Tongue (tissue), 2 donors: ENCODE results near the gene PCSK5. TPM values are rescaled to one million over a fixed set of nuclear protein-coding genes. Genes with fewer than 3 reads are reported as not detected.

Experiments
- DNase-seq: peaks from one replicate; pipeline ENCODE4 v3.0.0-alpha.2; 2015
- total RNA-seq: library from RNA; depleted of rRNA; stranded (reverse); fragments of >200 nt; gene quantifications from one replicate; pipeline ENCODE4 v1.2.3, GENCODE V29; 2014

PCSK5 gene
- total RNA-seq, 1 donor from 2014 or later = 35.1 TPM

GRCh38 chr9:76192013-76192412 is 301.5 kb downstream of the PCSK5 start:
- no peak for DNase-seq

DNA sequence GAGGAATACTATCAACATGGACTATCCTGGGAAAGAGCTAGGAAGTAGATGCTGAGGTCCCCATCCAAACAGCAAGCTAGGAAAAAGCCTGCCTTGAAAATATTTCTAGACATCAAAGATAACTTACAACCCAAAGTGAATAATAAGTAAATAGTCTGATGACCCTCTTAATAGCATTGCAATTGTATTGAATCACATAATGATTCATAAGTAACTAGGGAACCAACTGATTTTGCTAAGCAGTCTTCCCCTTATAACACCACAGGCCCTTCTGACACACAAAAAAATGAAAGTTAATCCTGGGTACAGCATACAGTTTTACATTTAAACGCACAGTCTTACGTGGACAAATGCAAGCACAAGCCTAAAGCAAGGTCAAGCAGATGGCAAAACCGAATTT is 304.4 kb downstream of the PCSK5 start:
- no peak for DNase-seq

DNA sequence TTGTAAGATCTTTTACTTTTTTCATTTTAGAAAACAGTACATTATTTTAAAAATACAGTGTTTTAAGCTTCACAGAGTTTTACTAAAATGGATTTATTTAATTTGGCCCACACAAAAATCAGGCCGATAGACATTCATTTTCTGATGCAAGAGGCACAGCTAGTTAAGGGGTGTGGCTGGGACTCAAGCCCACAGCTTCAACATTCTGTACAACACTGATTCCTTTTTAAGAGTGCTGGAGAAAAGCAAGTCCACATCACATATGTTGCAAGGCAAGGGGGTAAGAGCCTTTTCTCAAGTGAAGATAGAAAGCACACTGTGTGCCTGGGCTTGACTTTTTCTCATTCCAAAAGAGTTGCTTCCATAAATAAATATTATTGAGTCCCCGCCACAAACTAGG is 307.9 kb downstream of the PCSK5 start:
- no peak for DNase-seq

- no peak for DNase-seq
Observed at GRCh38 chr9:76200315-76200714, 309.8 kb downstream of the PCSK5 start.

GRCh38 chr9:76200745-76201144 is 310.3 kb downstream of the PCSK5 start:
- DNase-seq = no peak

GRCh38 chr9:76203373-76203772 is 312.9 kb downstream of the PCSK5 start:
- DNase-seq = no peak

GRCh38 chr9:76206821-76207220 is 316.3 kb downstream of the PCSK5 start:
- no peak for DNase-seq

GRCh38 chr9:76213751-76214150 is 323.3 kb downstream of the PCSK5 start:
- DNase-seq = no peak

DNA sequence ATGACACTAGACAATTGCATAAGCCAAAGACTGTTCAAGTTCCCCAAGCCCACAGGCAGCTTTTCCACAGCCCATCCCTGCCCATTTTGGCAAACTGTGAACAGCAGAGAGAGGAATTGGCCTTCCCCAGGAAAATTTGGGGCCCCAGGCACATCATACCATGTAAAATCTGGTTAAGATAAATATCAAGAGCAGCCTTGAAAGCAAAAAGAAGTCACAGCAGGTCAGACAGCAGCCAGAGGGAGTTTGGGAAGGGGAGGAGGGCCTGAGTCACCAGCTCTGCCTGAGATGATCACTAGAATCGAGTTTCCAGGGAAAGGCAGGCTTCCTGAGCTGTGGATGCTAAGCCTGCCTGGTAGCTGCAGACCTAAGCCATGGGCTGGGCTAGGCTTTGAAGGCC is 324.6 kb downstream of the PCSK5 start:
- DNase-seq = no peak

- DNase-seq = no peak
Observed at GRCh38 chr9:76216161-76216649, 325.7 kb downstream of the PCSK5 start.

DNA sequence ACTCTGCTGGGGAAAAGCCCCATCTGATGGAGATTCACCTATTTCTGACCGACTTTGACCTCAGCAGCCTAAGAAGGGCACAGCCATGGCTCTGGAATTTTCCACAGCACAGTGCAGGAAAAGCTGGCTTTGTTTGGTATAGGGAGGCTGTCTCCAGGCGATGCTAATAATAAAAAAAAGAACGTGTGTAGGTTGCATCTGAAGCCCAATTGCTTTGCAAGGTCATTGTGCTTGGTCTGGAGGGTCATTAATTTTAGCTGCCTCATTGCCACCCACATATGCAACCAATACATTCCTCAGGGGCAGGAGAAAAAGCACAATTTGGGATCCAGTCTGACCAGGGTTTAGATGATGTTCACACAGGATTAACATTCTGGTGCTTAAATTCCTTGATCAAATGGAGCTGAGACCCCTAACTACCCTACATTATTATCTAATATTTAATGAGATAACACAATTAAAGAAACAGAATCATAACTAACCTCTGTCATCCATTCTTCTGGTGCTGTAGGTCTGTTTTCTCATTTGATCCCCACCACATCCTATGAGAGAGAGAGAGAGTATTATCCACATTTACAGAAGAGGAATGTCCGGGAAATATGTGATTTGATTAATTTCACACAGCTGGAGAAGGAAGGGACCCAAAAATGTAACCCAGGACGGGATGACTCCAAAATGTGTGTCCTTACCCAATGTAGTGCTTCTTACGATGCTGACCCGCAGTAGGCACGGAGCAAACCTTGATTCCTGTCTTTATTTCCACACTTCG is 327.8 kb downstream of the PCSK5 start:
- DNase-seq = no peak

DNA sequence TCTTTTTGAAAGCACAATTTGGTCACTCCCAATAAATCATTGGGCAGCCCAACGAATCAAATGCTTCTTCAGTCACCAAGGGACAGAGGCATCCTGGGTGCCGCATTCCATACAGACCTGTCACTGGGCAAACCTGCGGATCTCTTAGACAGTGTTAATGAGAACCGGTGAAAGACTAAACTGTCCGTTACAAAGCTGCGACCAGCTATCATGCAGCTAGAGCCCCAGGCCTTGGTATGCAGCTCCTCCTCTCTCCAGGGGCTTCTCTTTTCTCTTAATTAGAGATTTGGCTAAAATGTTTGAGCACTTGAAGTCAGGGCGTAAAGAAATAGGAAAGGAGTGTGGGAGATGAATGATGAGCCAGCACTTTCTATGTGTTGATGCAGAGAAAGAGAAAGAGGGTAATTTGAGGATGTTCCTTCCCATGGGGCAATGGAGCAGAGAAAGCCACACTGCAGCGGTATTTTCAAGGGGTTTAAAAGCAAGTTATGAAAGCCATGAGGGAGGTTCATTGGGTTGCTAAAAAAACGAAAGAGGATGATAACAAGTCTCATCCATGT is 328.5 kb downstream of the PCSK5 start:
- no peak for DNase-seq

- DNase-seq = peak; percentile 19
Observed at GRCh38 chr9:76219560-76220151, 329.2 kb downstream of the PCSK5 start.

GRCh38 chr9:76221423-76221822 is 330.9 kb downstream of the PCSK5 start:
- peak; percentile 17 for DNase-seq

DNA sequence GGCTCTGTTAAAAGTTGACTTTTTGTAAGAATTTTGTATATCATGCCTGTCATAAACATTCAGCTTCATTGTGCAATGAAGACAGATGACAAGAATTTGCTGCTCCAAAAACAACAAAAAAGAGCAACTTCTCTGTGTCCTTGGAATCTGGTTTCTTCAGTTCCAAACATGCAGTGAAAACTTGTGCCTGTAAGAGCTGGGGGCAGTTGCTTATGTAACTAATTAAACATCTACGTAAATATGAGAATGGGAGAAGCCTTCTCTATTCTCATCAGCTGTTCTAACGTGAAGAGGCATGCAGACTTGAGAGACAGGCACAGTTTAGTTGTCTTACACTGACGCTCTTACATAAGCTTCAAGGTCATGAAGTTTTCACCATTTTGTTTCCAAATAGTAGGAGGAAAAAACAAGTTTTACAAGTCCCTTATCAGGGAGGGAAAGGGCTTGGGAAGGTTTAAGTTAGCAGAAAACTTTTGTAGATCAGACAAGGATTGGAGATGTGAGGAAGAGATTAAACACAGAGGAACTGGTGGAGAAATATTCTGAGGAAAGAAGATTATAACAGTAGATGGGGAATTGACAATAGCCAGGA is 333.4 kb downstream of the PCSK5 start:
- DNase-seq = peak; percentile 66

- peak; percentile 45 for DNase-seq
Observed at GRCh38 chr9:76227156-76227555, 336.7 kb downstream of the PCSK5 start.

- DNase-seq = no peak
Observed at GRCh38 chr9:76231001-76231400, 340.5 kb downstream of the PCSK5 start.

DNA sequence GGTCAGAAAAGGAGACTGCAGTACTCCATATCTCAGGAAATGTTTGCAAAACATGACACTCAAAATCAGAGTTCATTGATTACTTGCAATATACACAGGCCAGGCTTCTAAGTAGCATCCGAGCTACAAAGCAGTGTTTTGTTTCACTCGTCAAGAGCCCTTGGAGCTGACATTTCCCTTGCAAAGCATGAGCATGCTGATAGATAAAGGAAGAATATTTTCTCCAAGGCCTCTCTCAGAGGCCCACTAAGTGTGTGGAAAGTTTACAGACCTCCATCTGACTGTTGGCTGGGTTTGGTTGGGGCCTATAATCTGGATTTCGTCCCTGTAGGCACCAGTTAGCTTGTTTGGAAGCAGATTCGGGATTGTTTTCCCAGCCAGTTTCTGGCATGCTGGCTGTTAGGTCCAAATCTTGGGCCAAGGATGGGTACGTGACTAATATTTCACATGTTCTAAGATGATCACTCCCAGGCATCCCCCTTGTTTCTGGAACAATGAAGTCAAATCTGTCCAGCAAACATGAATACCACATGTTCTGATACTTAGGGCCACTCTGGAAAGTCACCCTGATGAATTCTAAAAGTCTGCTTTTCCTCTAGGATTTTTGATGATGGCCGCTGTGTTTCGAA is 342.5 kb downstream of the PCSK5 start:
- DNase-seq = no peak

- DNase-seq = no peak
Observed at GRCh38 chr9:76240578-76240977, 350.1 kb downstream of the PCSK5 start.

- DNase-seq = no peak
Observed at GRCh38 chr9:76245518-76245917, 355.0 kb downstream of the PCSK5 start.

DNA sequence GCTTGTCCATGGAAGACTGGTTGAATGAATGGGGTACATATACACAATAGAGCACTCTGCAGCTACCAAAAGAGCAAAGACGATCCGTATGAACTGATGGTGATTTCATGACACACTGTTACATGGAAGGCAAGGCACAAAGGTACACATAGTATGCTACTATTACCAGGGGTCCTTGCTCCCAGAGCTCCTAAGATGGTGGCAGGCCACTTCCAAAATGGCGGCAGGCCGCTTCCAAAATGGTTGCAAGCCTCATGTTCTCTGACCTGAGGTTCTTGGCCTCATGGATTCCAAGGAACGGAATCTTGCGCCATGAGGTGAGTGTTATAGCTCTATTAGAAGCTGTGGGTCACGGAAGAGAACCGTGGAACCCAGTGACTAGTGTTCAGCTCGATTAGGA is 356.2 kb downstream of the PCSK5 start:
- DNase-seq = no peak

GRCh38 chr9:76247426-76247825 is 357.0 kb downstream of the PCSK5 start:
- DNase-seq = no peak

DNA sequence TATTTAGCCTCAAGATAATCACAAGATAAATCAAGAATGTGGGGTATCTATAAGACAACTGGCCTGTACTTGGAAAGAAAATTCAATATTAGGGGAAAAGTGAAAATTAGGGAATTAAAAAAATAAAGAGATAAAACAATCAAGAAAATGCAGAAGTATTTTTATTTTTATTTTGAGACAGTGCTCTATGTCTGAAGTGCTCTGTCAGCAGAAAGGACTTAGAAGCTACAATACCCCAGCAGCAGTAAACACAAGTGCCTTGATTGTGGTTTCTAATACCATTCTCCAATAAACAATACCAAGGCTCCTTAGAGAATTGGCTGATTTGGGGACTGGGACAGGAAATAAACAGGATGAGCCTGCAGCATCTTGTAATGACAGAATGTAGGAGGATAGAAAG is 358.8 kb downstream of the PCSK5 start:
- no peak for DNase-seq
